Measurements from ENCODE around the gene SLC25A22.

Gene SLC25A22

DNA sequence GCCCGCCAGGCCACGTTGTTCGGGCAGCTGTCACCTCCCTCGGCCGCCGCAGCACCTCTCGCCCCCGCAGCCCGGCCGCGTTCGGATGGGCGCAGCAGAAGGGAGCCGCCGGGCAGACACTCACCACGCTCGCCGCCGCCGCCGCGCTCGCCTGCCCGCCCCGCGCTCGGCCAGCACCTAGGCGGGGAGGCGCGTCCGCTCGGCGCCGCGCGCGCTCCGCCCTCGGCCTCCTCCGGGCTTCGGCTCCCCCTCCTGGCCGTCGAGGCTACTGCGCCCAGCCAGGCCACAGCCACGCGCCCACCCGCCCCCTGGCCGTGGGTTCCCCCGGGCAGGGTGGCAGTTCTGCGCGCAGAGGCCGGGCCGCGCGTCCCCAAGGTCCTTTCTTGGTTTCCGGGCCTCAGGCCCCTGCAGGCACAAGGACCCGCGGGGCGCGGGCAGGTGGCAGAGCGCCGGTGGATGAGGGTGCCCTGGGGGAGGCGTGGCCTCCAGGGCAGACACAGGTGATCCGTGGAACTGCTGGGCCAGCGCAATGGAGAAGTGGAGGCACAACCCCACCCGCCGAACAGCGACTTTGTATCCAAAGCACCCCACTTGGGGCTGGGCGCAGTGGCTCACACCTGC is at the start of gene SLC25A22:
Gene SLC25A22 (minus strand): TSS at position 189 of the 621 bp plus-strand sequence. CDS start 3,275 bp downstream, outside the sequence.
- peak; percentile 75 for DNase-seq

GRCh38 chr11:847876-848275 is 49.8 kb upstream of the SLC25A22 start:
- no peak for DNase-seq

DNA sequence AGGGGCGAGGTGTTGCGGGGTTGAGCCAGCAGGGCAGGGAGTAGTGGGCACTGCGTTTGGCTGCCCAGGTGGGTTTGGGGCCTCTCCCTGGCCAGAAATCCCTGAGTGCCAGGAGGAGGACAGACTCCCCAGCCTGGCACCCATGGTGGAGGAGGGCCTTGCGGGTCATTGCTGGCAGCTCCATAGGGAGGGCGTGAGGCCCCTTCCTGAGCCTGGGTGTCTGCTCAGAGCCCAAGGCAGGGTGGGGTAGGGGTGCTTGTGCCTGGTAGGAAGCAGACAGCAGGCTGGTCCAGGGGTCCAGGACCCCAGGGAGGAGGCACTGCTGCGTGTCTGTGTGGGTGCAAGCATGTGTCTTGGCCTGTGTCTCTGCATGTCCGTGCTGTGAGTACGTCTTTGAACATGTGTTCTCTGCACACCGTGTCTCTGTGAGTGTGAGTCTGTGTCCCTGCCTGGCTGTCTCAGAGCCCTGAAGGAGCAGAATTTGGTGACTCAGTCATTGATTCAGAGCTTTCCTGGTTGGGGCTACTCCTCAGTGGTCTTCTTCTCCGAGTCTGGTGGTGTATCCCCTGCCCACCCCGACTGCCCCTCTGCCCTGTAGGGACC is 48.5 kb upstream of the SLC25A22 start:
- DNase-seq: no peak

DNA sequence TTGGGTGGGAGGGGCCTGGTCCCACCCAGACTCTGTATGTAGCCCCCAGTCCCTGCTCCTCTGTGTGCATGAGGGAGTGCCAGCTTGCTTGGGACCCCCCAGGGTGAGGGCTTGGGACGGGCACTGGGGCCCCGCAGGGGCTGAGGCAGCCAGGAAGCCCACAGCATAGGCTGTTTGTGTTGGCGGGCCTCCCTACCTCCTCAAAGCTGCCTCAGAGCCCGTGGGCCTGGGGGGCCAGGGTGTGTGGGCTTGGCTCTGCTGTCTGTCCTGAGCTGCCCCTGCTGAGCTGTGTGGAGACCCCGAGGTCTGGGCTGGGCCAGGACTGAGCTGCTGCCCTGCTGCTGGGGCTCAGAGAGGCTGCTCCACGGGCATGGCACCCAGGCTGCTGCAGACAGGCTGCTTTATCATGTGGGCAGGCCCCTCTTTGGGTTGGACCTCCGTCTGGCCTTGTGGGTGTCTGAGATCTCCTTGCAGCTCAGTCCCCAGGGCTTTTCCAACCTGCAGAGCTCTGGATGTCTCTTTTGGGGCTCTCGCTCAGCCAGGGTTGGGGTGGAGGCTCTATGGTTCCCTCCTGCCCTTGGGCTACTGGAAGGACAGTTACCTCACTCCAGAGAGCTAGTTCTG is 47.9 kb upstream of the SLC25A22 start:
- no peak for DNase-seq

DNA sequence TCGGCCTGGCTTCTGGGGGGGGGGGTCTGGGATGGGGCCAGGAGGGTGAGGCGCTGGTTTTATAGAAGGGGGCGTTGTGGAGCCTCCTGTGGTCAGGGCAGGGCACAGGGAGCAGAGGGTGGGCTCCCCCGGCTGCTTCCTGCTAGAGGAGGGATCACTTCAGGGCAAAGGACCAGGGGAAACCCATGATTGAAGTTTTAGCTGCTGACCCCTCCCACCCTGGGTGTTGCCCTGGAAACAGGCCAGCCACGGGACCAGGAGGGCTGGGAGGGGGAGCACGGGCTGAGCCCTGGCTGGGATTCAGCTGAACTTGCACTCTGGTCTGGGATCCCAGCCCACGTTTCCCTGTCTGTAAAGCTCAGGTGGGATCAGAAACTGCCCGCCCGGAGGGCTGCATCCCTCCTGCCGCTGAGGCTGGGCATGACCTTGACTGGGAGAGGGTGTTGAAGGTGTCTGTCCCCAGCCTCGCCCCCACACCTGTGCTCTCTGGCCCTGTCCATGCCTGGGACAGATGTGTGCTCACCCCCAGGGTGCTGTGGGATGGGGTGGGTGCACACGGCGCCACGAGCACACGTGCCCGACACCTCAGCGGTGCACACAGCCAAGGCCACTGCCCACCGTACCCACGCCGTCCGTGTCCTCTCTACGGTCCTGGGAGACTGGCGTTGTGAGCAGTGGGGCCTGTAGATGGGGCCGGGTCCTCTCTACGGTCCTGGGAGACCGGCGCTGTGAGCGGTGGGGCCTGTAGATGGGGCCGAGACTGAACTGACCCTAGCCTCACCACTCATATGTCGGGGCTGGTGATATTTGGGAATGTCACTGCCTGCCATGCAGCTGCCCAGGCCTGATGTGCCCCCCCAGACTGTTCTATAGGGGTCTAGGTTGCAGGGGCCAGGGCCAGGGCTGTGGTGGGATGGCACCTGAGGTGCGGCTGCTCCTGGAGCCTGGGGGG is 46.9 kb upstream of the SLC25A22 start:
- DNase-seq: no peak

DNA sequence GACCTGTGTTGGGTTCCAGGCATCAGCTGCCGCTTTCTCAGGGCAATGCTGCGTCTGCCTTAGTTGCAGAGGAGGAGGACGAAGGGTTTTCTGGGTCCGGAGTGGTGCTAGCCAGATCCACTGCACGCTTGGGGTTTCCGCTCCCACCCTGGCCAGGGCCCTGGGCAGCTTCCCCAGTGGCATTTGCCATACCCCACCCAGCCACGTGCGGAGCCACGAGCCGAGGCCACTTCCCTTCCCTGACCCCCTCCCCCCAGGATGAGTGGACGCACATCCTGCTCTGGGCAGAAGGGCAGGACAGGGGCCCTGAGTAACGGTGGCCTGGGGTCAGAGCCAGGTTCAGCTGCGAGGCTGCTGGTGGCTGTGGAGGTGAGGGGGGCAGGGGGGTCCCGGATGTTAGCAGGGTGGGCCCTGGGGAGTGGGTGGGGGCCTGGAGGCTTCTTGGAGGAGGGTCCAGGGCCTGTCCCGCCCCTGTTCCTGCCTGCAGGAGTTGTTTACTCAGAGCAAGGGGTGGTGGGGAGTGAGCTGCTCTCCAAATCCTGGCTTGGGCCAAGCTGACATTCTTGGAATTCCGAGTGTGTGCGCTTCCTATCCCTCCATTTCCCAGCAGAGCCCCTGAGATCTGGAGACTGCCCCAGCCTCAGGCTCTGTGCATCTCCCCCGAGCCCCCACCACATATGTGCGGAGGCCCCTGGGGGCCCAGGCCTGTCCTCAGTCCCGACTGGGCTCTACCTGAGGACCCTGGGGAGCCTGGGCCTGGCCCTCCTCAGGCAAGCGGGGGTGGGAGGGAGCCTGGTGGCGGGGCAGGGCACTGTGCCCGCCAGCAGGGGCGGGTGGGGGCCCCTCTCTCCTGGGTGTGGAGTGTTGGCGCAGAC is 46.0 kb upstream of the SLC25A22 start:
- no peak for DNase-seq

DNA sequence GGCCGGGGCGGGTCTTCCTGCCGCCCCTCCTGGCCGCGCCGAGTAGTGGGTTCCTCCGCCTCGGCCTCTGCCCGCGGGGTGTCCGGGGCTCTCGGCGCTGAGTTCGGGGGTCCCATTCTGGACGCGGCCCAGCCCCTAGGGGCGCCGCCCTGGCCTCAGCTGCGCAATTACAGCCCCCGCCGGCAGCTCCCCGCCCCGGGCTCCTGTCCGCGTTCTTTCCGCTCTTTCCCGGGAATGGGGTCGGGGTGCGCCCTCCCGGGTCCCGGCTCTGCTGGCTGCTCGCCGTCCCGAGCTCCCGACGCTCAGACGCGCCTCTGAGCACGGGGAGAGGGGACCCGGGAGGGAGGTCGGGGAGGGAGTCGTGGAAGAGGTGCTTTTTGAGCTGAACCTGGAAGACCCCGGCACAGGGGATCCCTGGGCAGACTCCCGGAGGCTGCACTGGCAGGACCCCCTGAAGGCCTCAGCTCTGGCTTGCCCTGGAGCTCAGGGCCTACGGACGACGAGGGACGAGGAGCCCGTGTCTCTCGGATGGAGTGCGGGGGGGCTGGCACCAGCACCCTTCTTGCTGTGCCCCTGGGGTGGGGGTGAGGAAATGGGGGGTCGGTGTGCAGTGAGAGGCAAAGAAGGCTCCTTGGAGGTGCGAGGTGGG is 45.1 kb upstream of the SLC25A22 start:
- no peak for DNase-seq

DNA sequence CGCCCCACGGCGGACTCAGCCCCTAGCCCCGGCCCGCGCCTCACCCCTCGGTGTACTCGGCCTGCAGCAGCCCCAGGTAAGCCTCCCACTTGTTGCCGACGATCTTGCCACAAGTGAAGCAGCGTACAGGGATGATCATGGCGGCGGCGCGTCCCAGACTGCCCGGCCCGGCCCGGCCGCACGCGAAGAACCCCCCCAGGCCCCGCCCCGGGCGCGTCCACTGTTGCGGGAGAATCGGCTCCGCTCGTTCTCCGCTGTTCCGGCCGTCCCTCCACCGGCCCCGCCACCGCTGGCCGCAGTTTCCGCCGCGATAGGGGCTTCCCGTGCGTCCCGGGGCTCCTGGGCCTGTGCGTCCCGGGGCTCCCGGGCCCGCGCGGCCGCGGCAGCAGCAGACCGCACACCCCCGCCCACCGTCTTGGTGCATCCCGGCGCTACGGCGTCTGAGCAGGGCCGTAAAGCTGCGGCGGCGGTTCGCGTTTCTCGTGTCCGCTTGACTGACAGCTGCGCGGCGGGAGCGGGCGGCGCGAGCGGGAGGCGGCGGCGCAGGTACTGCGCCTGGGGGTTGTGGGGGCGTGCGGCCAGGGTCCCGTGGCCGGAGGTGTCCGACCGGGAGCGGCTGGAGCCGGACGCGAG is 44.4 kb upstream of the SLC25A22 start, which contains the start of the genes POLR2L and TSPAN4:
Gene POLR2L (minus strand): TSS at position 160 of the 633 bp plus-strand sequence. CDS start 21 bp downstream, at position 139.
Gene TSPAN4 (plus strand): TSS at position 483 of the 633 bp plus-strand sequence. CDS start 7,453 bp downstream, outside the sequence.
- peak; percentile 83 for DNase-seq

- DNase-seq: no peak
These were observed 43.9 kb upstream of the SLC25A22 start for GRCh38 chr11:841981-842369.

GRCh38 chr11:839875-840617 is 42.0 kb upstream of the SLC25A22 start:
- DNase-seq: no peak

DNA sequence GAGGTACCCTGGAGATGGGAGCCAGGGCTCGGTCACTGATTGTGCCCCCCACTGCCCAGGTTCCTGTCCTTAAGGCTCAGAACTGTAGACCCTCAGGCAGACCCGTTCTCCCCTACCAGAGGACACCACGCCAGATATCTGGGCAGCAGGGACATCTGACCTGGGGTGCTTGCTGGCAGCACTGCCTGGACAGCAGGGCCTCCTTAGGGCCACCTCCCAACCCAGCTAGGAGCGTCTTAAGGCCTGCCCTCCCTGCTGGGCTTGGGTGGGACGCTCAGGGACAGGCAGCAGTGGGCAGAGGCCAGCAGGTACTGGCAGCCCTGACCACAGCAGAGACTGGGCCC is 41.2 kb upstream of the SLC25A22 start:
- no peak for DNase-seq

DNA sequence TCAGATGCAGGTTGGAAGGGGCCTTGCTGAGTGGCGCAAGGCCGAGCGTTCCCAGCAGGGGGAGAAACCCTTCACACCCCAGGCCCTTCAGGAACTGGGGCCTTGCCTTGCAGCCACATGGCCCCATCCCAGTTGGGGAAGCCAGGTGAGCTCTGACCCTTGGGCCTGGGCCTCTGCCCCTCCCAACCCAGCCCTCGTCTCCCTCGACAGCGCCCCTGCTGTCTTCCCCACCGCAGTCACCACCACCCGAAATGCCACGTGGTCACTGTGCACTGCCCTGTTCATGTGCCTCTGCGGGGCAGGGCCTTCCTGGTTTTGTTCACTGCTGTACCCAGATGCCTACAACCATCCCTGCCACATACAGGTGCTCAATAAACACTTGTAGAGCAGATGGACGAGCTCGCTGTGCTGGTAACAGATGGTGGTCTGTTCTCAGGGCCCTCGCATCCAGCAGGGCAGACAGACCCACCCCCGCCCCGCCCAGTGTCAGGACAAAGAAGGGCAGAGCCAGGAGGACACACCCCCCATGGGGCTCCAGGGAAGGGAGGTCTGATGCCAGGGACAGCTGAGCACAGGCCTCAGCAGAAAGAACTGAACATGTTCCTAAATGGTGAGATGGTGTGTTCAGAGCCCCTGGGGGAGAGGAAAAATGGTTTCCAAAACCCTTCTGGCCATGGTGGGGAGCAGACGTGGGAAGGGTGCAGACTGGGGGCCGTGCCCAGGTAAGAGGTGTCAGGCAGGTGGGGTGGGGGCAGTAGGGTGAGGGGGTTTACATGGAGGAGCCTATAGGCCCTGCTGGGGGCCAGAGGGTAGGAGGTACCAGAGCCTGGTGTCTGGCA is 40.6 kb upstream of the SLC25A22 start:
- no peak for DNase-seq

DNA sequence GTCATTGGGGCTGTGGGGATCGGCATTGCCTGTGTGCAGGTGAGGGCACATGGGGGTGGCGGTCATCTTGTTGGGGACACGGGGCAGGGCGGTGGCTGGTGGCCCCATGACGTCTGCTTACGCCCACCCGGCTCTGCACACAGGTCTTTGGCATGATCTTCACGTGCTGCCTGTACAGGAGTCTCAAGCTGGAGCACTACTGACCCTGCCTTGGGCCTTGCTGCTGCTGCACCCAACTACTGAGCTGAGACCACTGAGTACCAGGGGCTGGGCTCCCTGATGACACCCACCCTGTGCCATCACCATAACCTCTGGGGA is 39.9 kb upstream of the SLC25A22 start:
- DNase-seq: no peak

DNA sequence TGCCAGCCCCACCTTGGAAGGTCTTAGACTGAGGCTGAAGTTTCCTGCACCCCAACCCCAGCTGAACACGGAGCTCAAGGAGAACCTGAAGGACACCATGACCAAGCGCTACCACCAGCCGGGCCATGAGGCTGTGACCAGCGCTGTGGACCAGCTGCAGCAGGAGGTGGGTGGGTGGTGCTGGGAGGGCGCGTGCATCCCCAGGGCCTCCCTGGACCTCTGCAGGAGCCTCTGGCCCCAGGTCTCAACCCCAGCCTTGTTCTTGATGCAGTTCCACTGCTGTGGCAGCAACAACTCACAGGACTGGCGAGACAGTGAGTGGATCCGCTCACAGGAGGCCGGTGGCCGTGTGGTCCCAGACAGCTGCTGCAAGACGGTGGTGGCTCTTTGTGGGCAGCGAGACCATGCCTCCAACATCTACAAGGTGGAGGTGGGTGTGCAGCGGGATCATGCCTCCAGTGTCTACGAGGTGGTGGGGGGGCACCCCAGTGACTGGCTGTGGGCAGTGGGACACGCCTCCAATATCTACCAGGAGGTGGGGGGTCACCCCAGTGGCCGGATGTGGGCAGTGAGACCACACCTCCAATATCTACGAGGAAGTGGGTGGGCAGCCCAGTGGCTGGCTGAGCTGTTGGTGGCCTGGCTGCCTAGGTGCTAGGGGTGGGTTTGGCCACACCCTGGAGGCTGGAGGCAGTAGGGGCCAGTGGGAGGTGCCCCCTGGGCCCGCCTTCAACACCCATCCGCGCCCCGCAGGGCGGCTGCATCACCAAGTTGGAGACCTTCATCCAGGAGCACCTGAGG is 39.3 kb upstream of the SLC25A22 start:
- no peak for DNase-seq

DNA sequence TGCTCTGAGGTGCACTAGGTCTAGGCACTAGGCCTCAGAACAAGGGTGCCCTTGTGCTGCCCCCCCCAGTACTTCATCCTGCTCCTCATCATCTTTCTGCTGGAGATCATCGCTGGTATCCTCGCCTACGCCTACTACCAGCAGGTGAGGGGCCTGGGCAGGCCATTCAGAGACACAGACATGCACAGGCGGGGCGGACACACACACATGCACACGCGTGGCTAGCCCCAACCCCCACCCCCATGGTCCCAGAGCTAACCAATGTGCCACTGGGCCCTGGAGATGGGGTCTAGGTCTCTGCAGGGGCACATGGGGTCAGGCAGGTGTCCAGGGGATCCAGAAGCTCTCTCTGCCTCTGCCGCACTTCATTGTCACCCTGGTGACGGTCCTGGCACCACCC is 38.6 kb upstream of the SLC25A22 start:
- no peak for DNase-seq

GRCh38 chr11:836274-836673 is 38.2 kb upstream of the SLC25A22 start:
- no peak for DNase-seq

DNA sequence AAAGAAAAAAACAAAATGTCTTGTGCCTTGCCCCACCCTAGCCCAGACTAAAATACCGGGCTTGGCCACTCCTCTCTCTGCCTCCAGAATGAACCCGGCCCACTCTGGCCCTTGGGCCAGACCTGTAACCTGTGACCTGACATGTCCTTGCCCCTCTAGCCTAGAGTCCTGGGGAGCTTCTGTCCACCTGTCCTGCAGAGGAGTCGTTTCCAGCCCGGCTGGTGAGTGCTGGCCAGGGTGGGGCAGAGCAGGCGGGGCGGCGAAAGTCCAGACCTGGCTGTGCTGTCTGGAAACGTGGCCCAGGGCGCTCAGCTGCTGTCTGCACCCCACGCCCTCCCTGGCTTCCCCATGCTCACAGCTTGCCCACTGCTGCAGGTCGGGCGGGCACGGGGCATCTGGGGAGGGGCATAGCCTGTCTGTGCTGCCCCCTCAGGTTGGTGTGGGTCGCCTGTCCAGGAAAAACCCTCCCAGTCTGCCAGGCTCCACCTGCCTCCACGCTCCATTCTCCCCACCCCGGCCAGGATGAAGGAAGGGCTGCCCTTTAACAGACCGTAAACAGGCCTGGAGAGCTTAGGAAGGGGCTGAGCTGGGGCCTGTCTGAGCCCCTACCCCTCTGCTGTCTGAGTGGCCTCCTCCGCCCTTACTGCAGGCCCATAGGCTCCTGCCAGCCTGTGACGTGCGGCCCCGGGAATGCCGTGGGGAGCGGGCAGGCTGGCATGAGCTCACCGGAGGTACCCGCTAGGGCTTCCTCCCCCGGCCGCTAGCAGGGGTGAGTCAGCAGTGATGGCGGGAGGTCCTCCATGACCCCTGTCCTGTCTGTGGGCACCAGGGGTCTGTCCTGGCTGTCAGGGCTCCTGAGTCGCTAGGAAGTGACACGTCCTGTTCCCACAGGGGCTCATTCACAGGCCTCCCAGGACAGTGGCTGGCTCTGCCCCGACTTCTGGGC is 36.6 kb upstream of the SLC25A22 start:
- DNase-seq: no peak

All from NCI-H1105 (cell line).